GM12801 (cell line): ENCODE results near the gene NKG7.

Experiments used
- CTCF ChIP-seq: IDR thresholded peaks from one replicate; pipeline ENCODE4 v1.5.1; 2011; ENCODE audit warnings: control low read depth; ENCODE audit not compliant: insufficient read length; ENCODE audit errors: extremely low read depth

Gene NKG7

GRCh38 chr19:51361239-51361638 lies 11.2 kb downstream of the NKG7 start:
- no peak for TF ChIP-seq CTCF

GRCh38 chr19:51359294-51359693 lies 13.2 kb downstream of the NKG7 start:
- no peak for TF ChIP-seq CTCF

- no peak for TF ChIP-seq CTCF
Observed at GRCh38 chr19:51357952-51358351, 14.5 kb downstream of the NKG7 start.

- TF ChIP-seq CTCF, result no peak
Observed at GRCh38 chr19:51356159-51356801, 16.2 kb downstream of the NKG7 start.

GRCh38 chr19:51354742-51355148 lies 17.7 kb downstream of the NKG7 start:
- no peak for TF ChIP-seq CTCF

- TF ChIP-seq CTCF, result no peak
Observed at GRCh38 chr19:51354103-51354741, 18.2 kb downstream of the NKG7 start.

GRCh38 chr19:51352783-51353360 lies 19.6 kb downstream of the NKG7 start:
- no peak for TF ChIP-seq CTCF
